GM12878 (cell line): ENCODE data around the gene RUNX3. TPM values are rescaled to one million over a fixed set of nuclear protein-coding genes. Genes with fewer than 3 reads are reported as not detected.

Experiments used
- ATAC-seq: fragments of 200-7000 bp; cut with Tn5 transposase; 3 replicates; pipeline ENCODE4 v1.9.1; 2020; ENCODE audit warnings: mild to moderate bottlenecking, moderate library complexity
- BruUV-seq: library from RNA; stranded (reverse); fragments of 400-500 nt; replicated peaks from 2 replicates; lab custom pipeline; 2021; lab: Mats Ljungman, UMichigan
- CTCF ChIA-PET: fragments of 300-600 bp; sonication (Branson Sonifier 250); formaldehyde crosslinking; extraction: SDS; loops from one replicate; lab custom pipeline; 2021; ENCODE audit warnings: inconsistent platforms; lab: Yijun Ruan, JAX
- POLR2A ChIA-PET: fragments of 350-600 bp; formaldehyde crosslinking; extraction: SDS; loops from one replicate; lab custom pipeline; 2021; ENCODE audit warnings: inconsistent platforms; lab: Charles Lee
- RAD21 ChIA-PET: fragments of 300-600 bp; sonication (Branson Sonifier 250); formaldehyde crosslinking; loops from one replicate; lab custom pipeline; 2023; ENCODE audit warnings: antibody characterized with exemption; ENCODE audit not compliant: unreplicated experiment; lab: Charles Lee
- SMC1A ChIA-PET: fragments of 300-600 bp; sonication (Branson Sonifier 250); formaldehyde crosslinking; loops from one replicate; lab custom pipeline; 2023; ENCODE audit not compliant: unreplicated experiment, uncharacterized antibody; lab: Charles Lee
- DNase-seq: peaks from one replicate; pipeline ENCODE4 v3.0.0-alpha.2; 2011; ENCODE audit warnings: low read depth, low spot score
- FAIRE-seq: peaks from 3 replicates; lab custom pipeline; 2011; peaks lifted over from hg19 to GRCh38; lab: Jason Lieb, UNC
- H2AFZ ChIP-seq: 2 replicates; pipeline ENCODE4 v1.6.0; 2011; ENCODE audit warnings: low read depth, low read length, control low read depth; ENCODE audit not compliant: control insufficient read depth
- H3K27ac ChIP-seq: 2 replicates; pipeline ENCODE4 v1.5.1; 2011; ENCODE audit warnings: control low read depth; ENCODE audit not compliant: control insufficient read depth, insufficient read depth
- H3K27me3 ChIP-seq, 2 experiments: replicated peaks in 1 of 2; 2 replicates each; pipeline versions ENCODE4 v1.6.0 to v1.6.1; 2011; ENCODE audit warnings: low read length in 1 of 2; ENCODE audit not compliant: control insufficient read depth in 2 of 2, insufficient read depth in 2 of 2
- H3K36me3 ChIP-seq, 2 experiments: 2 replicates each; pipeline ENCODE4 v1.5.1; 2011; ENCODE audit warnings: low read length in 1 of 2; ENCODE audit not compliant: control insufficient read depth in 2 of 2, insufficient read depth in 2 of 2
- H3K4me1 ChIP-seq: 2 replicates; pipeline ENCODE4 v1.6.1; 2011; ENCODE audit warnings: mild to moderate bottlenecking, low read length, moderate library complexity, mixed read lengths; ENCODE audit not compliant: control insufficient read depth, insufficient read depth
- H3K4me2 ChIP-seq: 2 replicates; pipeline ENCODE4 v1.6.0; 2011; ENCODE audit warnings: control low read depth; ENCODE audit not compliant: control insufficient read depth, insufficient read depth
- H3K4me3 ChIP-seq: fragments of 200-600 bp; sonication (generic); 2 replicates; pipeline ENCODE4 v1.5.1; 2016
- H3K79me2 ChIP-seq: 2 replicates; pipeline ENCODE4 v1.6.0; 2011; ENCODE audit warnings: low read length; ENCODE audit not compliant: control insufficient read depth, insufficient read depth
- H3K9ac ChIP-seq: 2 replicates; pipeline ENCODE4 v1.8.0; 2011; ENCODE audit warnings: low read length, control low read depth, mixed read lengths; ENCODE audit not compliant: control insufficient read depth, insufficient read depth
- H3K9me3 ChIP-seq: replicated peaks from 3 replicates; pipeline ENCODE4 v1.5.1; 2011; ENCODE audit warnings: mild to moderate bottlenecking, low read length; ENCODE audit not compliant: control insufficient read depth, insufficient read depth
- H4K20me1 ChIP-seq: 2 replicates; pipeline ENCODE4 v1.6.0; 2011; ENCODE audit not compliant: control insufficient read depth, insufficient read depth
- ASH2L ChIP-seq: fragments of 300-600, 200-600 bp; sonication (generic); IDR thresholded peaks from 2 replicates; pipeline ENCODE4 v1.6.1; 2017; ENCODE audit warnings: low read depth, mild to moderate bottlenecking, borderline replicate concordance
- CHD2 ChIP-seq: IDR thresholded peaks from 2 replicates; pipeline ENCODE4 v1.6.1; 2011; ENCODE audit warnings: low read depth, low read length, improper control_type of control experiment, borderline replicate concordance
- CREB1 ChIP-seq: IDR thresholded peaks from 2 replicates; pipeline ENCODE4 v1.6.1; 2012; ENCODE audit warnings: low read depth, mild to moderate bottlenecking, inconsistent platforms
- CREM ChIP-seq: IDR thresholded peaks from 2 replicates; pipeline ENCODE4 v1.6.1; 2014; ENCODE audit warnings: antibody characterized with exemption, low read depth
- FOS ChIP-seq: IDR thresholded peaks from 3 replicates; pipeline ENCODE4 v1.6.1; 2011; ENCODE audit warnings: borderline replicate concordance; ENCODE audit not compliant: insufficient read length; ENCODE audit errors: extremely low read depth
- FOXM1 ChIP-seq: IDR thresholded peaks from 2 replicates; pipeline ENCODE4 v1.6.1; 2012; ENCODE audit warnings: low read depth, mild to moderate bottlenecking, inconsistent platforms, low read length, moderate library complexity
- MLLT1 ChIP-seq: fragments of 450-650 bp; IDR thresholded peaks from 2 replicates; pipeline ENCODE4 v1.6.1; 2016; ENCODE audit warnings: mild to moderate bottlenecking
- NBN ChIP-seq: fragments of 450-650 bp; IDR thresholded peaks from 2 replicates; pipeline ENCODE4 v1.6.1; 2016
- NR2F1 ChIP-seq: fragments of 450-650 bp; conservative IDR thresholded peaks from 2 replicates; pipeline ENCODE4 v1.6.1; 2017; ENCODE audit warnings: mild to moderate bottlenecking
- POLR2AphosphoS5 ChIP-seq: IDR thresholded peaks from 2 replicates; pipeline ENCODE4 v1.6.1; 2011; ENCODE audit warnings: mild to moderate bottlenecking, low read length, inconsistent platforms
- SIX5 ChIP-seq: IDR thresholded peaks from 2 replicates; pipeline ENCODE4 v1.6.1; 2011; ENCODE audit warnings: mild to moderate bottlenecking, low read depth, low read length, moderate library complexity; ENCODE audit not compliant: severe bottlenecking
- SMAD1 ChIP-seq: fragments of 450-650 bp; IDR thresholded peaks from 2 replicates; pipeline ENCODE4 v1.6.1; 2018; ENCODE audit warnings: mild to moderate bottlenecking, low read depth; ENCODE audit not compliant: partially characterized antibody
- SMARCA5 ChIP-seq: fragments of 450-650 bp; IDR thresholded peaks from 2 replicates; pipeline ENCODE4 v1.6.1; 2017; ENCODE audit warnings: mild to moderate bottlenecking
- TARDBP ChIP-seq: IDR thresholded peaks from 2 replicates; pipeline ENCODE4 v1.6.1; 2016; ENCODE audit warnings: borderline replicate concordance
- YY1 ChIP-seq: IDR thresholded peaks from 2 replicates; pipeline ENCODE4 v1.6.1; 2011; ENCODE audit warnings: low read depth, mild to moderate bottlenecking, low read length
- ZNF217 ChIP-seq: fragments of 450-650 bp; IDR thresholded peaks from 2 replicates; pipeline ENCODE4 v1.6.1; 2017; ENCODE audit warnings: antibody characterized with exemption, mild to moderate bottlenecking
- ZNF274 ChIP-seq: IDR thresholded peaks from one replicate; pipeline ENCODE4 v1.8.0; 2011; ENCODE audit not compliant: insufficient read length, insufficient read depth
- ZNF622 ChIP-seq: fragments of 450-650 bp; IDR thresholded peaks from 2 replicates; pipeline ENCODE4 v1.6.1; 2017; ENCODE audit warnings: mild to moderate bottlenecking, inconsistent platforms
- WGBS: methylation state at CpG from one replicate; pipeline ENCODE4 v1.1.6; 2016; ENCODE audit warnings: low lambda C conversion rate; ENCODE audit not compliant: insufficient replicate concordance, insufficient coverage; ENCODE audit errors: missing lambda C conversion rate; 5-methylcytosine and 5-hydroxymethylcytosine counted together
- in situ Hi-C: fragments of 300-500 bp; cut with MboI; formaldehyde crosslinking; loops from 9 replicates; pipeline ENCODE4 v1.14.3; 2018; ENCODE audit warnings: mixed read lengths
- intact Hi-C: fragments of 100-400 bp; cut with micrococcal nuclease; formaldehyde crosslinking; loops from one replicate; pipeline ENCODE4 v1.14.2; 2022; ENCODE audit not compliant: unreplicated experiment
- polyA plus RNA-seq, 11 experiments: library from polyadenylated mRNA; depleted of rRNA in 4 of 11; unstranded in 6 of 11; stranded (reverse) in 5 of 11; fragments of >200 nt; fragmentation: Nextera tagmentation in 4 of 11; fragmentation: Illumina TruSeq in 1 of 11; extraction: Ambion mirVana in 4 of 11; extraction: Trizol in 1 of 11; gene quantifications; 1 replicate in 1 of 11; 2 replicates in 10 of 11; pipeline versions ENCODE4 v1.2.1 to v1.2.3, GENCODE V29; 2011 to 2016; ENCODE audit warnings: inconsistent platforms in 2 of 11, missing spikeins in 2 of 11, low read depth in 1 of 11
- total RNA-seq, 4 experiments: library from RNA; depleted of rRNA in 3 of 4; stranded (reverse); fragments of >200 nt in 3 of 4; fragmentation: Illumina TruSeq in 1 of 4; extraction: Trizol in 1 of 4; gene quantifications; 2 replicates each; pipeline versions ENCODE4 v1.2.1 to v1.2.3, GENCODE V29; 2013 to 2021
- TF ChIP-seq, protein P1 (sequence below): fragments of 450-650 bp; IDR thresholded peaks from 2 replicates; pipeline ENCODE4 v1.6.1; 2016; ENCODE audit warnings: mild to moderate bottlenecking

The RUNX3 gene
- total and polyA plus RNA-seq, 10 of the 15 experiments (the other 5 are each of a cell fraction or from before 2014, with no cell fraction given): 19.0 to 151 (median 31.4) TPM

DNA sequence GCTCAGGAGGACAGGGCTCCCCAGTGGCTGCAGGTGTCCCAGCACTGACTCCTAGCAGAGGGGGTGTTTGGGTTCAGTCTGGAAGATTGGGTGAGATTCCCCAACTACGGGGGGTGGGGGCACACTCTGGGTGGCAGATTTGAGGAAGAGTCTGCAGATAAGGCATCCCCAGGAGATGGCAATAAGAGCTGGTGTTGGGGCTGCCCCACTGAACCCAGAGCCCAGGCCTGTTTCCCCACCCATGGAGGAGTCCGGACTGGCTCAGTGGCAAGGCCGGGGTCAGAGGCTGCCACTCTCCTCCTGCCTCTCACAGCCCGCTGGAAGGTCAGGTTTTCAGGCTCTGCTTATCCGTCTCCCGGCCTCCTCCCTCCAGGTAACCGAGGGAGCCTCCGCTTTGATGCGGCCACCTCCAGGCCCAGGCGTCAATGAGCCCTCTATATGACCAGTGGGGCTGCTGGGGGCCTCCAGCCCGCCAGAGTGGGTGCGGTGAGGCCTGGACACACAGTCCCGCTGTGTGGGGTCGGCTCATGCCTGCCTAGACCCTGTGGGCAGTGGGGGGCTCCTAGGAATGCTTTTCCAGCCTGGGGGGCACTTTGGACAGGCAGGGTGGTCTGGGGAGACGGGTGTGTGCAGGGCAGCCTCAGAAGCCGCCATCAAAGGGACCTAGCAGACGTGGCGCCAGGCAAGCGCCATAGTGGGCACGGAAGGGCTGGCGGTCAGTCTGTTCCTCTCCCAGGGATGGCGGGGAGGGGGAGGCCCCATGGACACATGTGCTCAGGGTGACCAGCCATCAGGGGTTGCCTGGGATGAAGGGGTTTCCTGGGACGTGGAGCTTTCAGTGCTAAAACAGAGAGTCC is 28.9 kb upstream of the RUNX3 start (continued):
- 0 out of 2 replicates have a peak, but pooled peaks have one; percentile 33 for TF ChIP-seq MLLT1
- TF ChIP-seq POLR2AphosphoS5: peak; percentile 10; the same call in 1 of the 2 replicates

DNA sequence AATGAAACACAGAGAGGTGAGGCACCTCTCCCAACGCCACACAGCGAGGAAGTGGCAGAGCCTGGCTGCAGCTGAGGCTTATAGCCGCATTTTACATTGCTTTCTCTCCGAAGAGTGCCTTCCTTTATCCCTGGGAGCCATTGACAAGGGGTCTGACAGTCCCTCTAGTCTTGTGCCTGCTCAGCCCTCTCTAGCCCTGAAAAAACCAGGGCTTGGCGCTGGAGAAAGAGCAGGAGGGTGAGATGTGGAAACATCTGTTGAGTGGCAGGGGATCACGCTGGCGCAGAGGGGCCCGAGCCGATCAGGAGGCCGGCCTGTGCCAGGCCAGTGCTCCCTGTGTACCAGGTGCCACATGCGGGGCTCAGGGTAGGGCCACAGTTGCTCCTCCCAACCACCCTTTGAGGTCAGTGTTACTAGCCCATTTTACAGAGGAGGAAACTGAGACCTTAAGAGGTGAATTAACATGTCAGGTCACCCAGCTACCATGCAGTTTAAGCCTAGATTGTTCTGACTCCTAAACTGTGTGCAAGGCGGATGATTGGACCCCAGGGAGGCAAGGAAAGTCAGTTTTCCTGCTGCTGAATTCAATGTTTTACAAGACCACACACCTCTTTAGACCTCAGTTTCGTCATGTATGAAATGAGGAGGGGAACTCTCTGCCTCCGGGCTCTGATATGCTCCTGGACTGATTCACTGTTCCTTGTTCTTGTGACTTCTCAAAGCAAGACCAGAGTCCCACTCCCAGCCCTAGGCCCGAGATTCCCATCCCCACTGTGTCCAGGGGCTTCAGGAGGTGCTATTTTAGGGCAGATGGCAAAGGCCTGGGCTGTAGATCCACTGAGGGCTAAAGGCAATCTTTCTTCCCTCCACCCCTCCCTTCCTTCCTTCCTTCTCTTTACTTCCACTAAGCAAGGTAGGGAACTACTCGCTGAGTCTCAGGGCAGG is 28.0 kb upstream of the RUNX3 start:
- ChIA-PET SMC1A (interaction anchor here (1.6 to 18.5 kb wide), 6 partner anchors 11 to 142 kb away, joined by 6 to 391 read pairs (median 107); partner anchors contain the start of gene RUNX3), CTCF (interaction anchor here (2.3 to 18.6 kb wide), 5 partner anchors 11 to 79 kb away, joined by 9 to 396 read pairs (median 152); partner anchors contain the start of gene RUNX3)
- WGBS: 32% methylated on average over 16 of the region's 16 CpGs
- TF ChIP-seq ZNF622 (no peak), ZNF274 (no peak), SMARCA5 (peak; percentile 71; the same call in 1 of the 2 replicates), NBN (no peak), CREB1 (no peak), CHD2 (no peak), YY1 (no peak), ZNF217 (0 out of 2 replicates have a peak, but pooled peaks have one; percentile 40), ASH2L (no peak), SMAD1 (no peak), FOS (no peak), TARDBP (no peak), CREM (no peak), FOXM1 (no peak), SIX5 (no peak), NR2F1 (0 out of 2 replicates have a peak, but pooled peaks have one; percentile 48)
- TF ChIP-seq, protein P1, sequence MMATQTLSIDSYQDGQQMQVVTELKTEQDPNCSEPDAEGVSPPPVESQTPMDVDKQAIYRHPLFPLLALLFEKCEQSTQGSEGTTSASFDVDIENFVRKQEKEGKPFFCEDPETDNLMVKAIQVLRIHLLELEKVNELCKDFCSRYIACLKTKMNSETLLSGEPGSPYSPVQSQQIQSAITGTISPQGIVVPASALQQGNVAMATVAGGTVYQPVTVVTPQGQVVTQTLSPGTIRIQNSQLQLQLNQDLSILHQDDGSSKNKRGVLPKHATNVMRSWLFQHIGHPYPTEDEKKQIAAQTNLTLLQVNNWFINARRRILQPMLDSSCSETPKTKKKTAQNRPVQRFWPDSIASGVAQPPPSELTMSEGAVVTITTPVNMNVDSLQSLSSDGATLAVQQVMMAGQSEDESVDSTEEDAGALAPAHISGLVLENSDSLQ: peak; percentile 46; the same call in 1 of the 2 replicates

More for the DNA sequence above, 28.0 kb upstream of the RUNX3 start:
- ATAC-seq (peak; percentile 5), DNase-seq (no peak), FAIRE-seq (no peak)
- in situ Hi-C loops: no loop called here
- Histone ChIP-seq H3K27me3 (no peaks in the 10 kb centered on the region), H3K9ac (peak overlapping the region; percentile 91), H3K4me3 (peak overlapping the region; percentile 97), H2AFZ (no peak overlapping the region), H3K79me2 (peaks cover 100% of the 10 kb centered on the region), H3K27ac (peak overlapping the region; percentile 98), H4K20me1 (peaks cover 2% of the 10 kb centered on the region; the same call in 1 of the 2 replicates), H3K4me1 (peaks cover 72% of the 10 kb centered on the region), H3K9me3 (no peaks in the 10 kb centered on the region), H3K4me2 (peak overlapping the region; percentile 95), H3K36me3 (peaks cover 19 to 26% of the 10 kb centered on the region in 2 experiments)
- ChIA-PET RAD21 (interaction anchor here (1.2 to 10.4 kb wide), 8 partner anchors 11 to 110 kb away, joined by 3 to 214 read pairs (median 12); partner anchors contain the start of gene RUNX3), POLR2A (interaction anchor here (1.0 to 13.4 kb wide), 8 partner anchors 11 to 77 kb away, joined by 5 to 220 read pairs (median 12); no protein-coding TSS in a partner anchor)
- BruUV-seq: no TSS peak
- intact Hi-C loops: loop anchor here (5.0 kb wide), 1 partner anchor 249 kb away; no protein-coding TSS in a partner anchor
